NT2/D1 (cell line): Measurements from ENCODE around the gene PDK4.
"Not testable (repeated sequence)": the region's sequence is repeated elsewhere in the genome, so short reads cannot be mapped to it uniquely, and the experiment has no call there.

Experiments used
- DNase-seq: peaks from one replicate; pipeline ENCODE4 v3.0.0-alpha.2; 2011; ENCODE audit warnings: low read depth, low spot score
- H3K27me3 ChIP-seq: 2 replicates; pipeline ENCODE4 v1.6.0; 2011; ENCODE audit warnings: mild to moderate bottlenecking; ENCODE audit not compliant: insufficient read length, insufficient read depth
- H3K36me3 ChIP-seq: 2 replicates; pipeline ENCODE4 v1.6.1; 2011; ENCODE audit warnings: mild to moderate bottlenecking, low read length, mixed read lengths; ENCODE audit not compliant: insufficient read depth, insufficient read length
- H3K4me1 ChIP-seq: 2 replicates; pipeline ENCODE4 v1.5.1; 2011; ENCODE audit not compliant: insufficient read depth, insufficient read length
- H3K4me3 ChIP-seq: 2 replicates; pipeline ENCODE4 v1.5.1; 2011; ENCODE audit warnings: low read depth; ENCODE audit not compliant: insufficient read length
- H3K9ac ChIP-seq: 2 replicates; pipeline ENCODE4 v1.6.0; 2011; ENCODE audit warnings: low read depth; ENCODE audit not compliant: insufficient read length
- H3K9me3 ChIP-seq: 2 replicates; pipeline ENCODE4 v1.5.1; 2011; ENCODE audit warnings: mild to moderate bottlenecking, low read length; ENCODE audit not compliant: insufficient read depth
- SUZ12 ChIP-seq: IDR thresholded peaks from 2 replicates; pipeline ENCODE4 v1.6.1; 2011; ENCODE audit not compliant: insufficient read length, insufficient read depth; ENCODE audit errors: extremely low read depth
- YY1 ChIP-seq: IDR thresholded peaks from 2 replicates; pipeline ENCODE4 v1.6.1; 2011; ENCODE audit not compliant: insufficient read length, insufficient read depth
- ZNF274 ChIP-seq: IDR thresholded peaks from 2 replicates; pipeline ENCODE4 v1.6.1; 2011; ENCODE audit warnings: mild to moderate bottlenecking, low read depth, low read length

PDK4 gene

GRCh38 chr7:95614442-95614940, 18.2 kb upstream of the PDK4 start:
- no peaks in the 10 kb centered on the region for H3K4me1 ChIP-seq
- no peaks in the 10 kb centered on the region for H3K36me3 ChIP-seq
- H3K9me3 ChIP-seq, result no peaks in the 10 kb centered on the region
- H3K27me3 ChIP-seq, result no peaks in the 10 kb centered on the region
- DNase-seq, result no peak
- H3K9ac ChIP-seq, result no peak overlapping the region
- TF ChIP-seq YY1, result no peak
- TF ChIP-seq ZNF274, result no peak
- TF ChIP-seq SUZ12, result no peak
- no peak overlapping the region for H3K4me3 ChIP-seq

DNA sequence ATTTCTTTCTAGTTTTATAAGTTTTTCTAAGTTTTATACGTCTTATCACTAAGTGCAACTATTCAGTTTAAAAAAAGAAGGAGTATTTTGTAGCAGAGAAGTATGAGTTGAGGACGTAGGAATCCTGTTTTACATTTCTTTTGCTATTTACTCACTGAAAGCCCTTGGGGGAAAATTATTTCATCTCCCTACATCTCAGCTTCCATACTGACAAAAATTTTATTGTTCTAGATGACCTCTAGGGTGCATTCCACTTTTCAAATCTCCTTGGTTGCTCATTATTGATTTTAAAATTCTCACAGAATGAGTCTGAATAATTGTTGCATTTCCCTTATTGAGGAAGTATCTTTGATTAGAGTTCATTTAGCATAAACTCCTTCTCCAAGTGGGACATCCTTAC, 14.9 kb upstream of the PDK4 start:
- no peaks in the 10 kb centered on the region for H3K36me3 ChIP-seq
- no peak overlapping the region for H3K4me3 ChIP-seq
- H3K27me3 ChIP-seq, result peaks cover 5% of the 10 kb centered on the region
- no peak overlapping the region for H3K9ac ChIP-seq
- no peak for DNase-seq
- H3K4me1 ChIP-seq, result no peaks in the 10 kb centered on the region
- TF ChIP-seq SUZ12 (no peak), YY1 (no peak), ZNF274 (no peak)
- no peaks in the 10 kb centered on the region for H3K9me3 ChIP-seq

- no peak for DNase-seq
- TF ChIP-seq YY1, result no peak
- no peak for TF ChIP-seq ZNF274
- no peak for TF ChIP-seq SUZ12
- Histone ChIP-seq H3K9ac (no peak overlapping the region), H3K27me3 (peaks cover 5% of the 10 kb centered on the region), H3K36me3 (no peaks in the 10 kb centered on the region), H3K9me3 (peaks cover 3% of the 10 kb centered on the region; the same call in 1 of the 2 replicates), H3K4me3 (no peak overlapping the region), H3K4me1 (no peaks in the 10 kb centered on the region)
Observed at GRCh38 chr7:95609277-95609971, 13.1 kb upstream of the PDK4 start.

DNA sequence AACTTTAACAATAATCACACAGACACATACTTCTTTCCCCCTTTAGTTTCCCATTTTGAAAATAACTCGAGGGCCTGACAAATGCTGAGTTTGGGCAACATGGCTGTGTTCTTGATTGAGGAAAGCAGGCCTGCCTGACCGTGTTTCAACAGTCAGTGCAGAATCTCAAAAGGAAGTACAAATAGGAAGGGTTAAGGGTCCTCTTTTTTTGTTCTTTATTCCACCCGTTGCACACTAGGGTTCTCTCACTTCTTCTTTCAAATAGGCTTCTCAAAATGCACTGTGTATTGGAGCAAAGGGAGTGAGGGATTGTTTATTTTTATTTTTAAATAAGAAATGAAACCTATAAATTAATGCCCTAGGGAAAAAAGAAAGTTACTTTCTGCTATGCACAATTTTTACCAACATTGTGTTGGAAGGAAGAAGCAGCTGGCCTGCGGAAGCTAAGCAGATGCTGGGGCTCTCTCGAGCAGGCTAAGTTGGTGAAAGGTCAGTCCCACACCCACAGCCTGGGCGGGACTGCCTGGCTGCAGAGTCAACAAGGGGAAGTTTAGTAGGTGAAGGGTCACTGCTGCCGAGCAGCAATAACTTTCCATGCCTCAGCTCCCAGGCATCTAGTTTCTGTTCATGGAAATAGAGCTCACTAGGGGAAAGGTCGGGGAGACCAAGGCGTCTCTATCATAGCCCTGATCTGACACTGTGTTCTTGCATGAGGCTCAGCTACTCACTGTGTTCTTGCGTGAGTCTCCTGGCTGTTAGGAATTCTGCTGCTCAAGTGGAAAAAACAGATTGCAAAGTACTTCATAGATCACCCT, 12.2 kb upstream of the PDK4 start:
- Histone ChIP-seq H3K4me3 (no peak overlapping the region), H3K27me3 (peaks cover 5% of the 10 kb centered on the region), H3K4me1 (no peaks in the 10 kb centered on the region), H3K36me3 (no peaks in the 10 kb centered on the region), H3K9me3 (peaks cover 3% of the 10 kb centered on the region; the same call in 1 of the 2 replicates), H3K9ac (no peak overlapping the region)
- TF ChIP-seq YY1 (no peak), ZNF274 (no peak), SUZ12 (no peak)
- peak; percentile 47 for DNase-seq

DNA sequence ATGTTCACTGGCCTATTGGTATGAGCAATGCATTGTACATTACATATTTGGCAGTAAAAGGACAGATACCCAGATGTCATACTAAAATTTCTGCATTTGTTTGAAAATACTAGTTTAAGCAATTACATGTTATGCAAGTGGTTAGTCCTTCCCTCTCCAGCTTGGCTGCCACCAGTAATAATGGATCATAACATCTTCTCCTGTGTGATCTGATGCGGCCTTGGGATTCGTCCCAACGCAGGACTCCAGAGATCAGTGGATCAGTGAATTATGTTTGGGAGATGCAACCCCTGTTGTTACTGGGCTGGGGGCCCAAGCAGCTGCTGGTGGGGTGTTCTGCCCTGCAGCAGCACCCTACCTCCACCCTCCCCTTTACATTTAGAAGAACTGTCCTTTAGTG, 11.2 kb upstream of the PDK4 start:
- H3K27me3 ChIP-seq, result peaks cover 5% of the 10 kb centered on the region
- no peak overlapping the region for H3K9ac ChIP-seq
- TF ChIP-seq SUZ12 (no peak), ZNF274 (no peak), YY1 (no peak)
- no peak overlapping the region for H3K4me3 ChIP-seq
- peaks cover 3% of the 10 kb centered on the region; the same call in 1 of the 2 replicates for H3K9me3 ChIP-seq
- DNase-seq, result no peak
- H3K36me3 ChIP-seq, result no peaks in the 10 kb centered on the region
- H3K4me1 ChIP-seq, result no peaks in the 10 kb centered on the region

- no peaks in the 10 kb centered on the region for H3K4me1 ChIP-seq
- no peaks in the 10 kb centered on the region for H3K36me3 ChIP-seq
- no peak overlapping the region for H3K9ac ChIP-seq
- peaks cover 3% of the 10 kb centered on the region; the same call in 1 of the 2 replicates for H3K9me3 ChIP-seq
- no peak for TF ChIP-seq SUZ12
- TF ChIP-seq YY1, result no peak
- no peak for TF ChIP-seq ZNF274
- H3K27me3 ChIP-seq, result peaks cover 8% of the 10 kb centered on the region
- DNase-seq, result no peak
- H3K4me3 ChIP-seq, result no peak overlapping the region
Observed at GRCh38 chr7:95605275-95605674, 9.0 kb upstream of the PDK4 start.

DNA sequence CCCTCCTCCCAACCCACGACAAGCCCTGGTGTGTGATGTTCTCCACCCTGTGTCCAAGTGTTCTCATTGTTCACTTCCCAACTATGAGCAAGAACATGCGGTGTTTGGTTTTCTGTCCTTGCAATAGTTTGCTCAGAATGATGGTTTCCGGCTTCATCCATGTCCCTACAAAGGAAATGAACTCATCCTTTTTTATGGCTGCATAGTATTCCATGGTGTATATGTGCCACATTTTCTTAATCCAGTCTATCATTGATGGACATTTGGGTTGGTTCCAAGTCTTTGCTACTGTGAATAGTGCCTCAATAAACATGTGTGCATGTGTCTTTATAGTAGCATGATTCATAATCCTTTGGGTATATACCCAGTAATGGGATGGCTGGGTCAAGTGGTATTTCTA, 8.5 kb upstream of the PDK4 start:
- not testable (repeated sequence) for H3K36me3 ChIP-seq, H3K4me1 ChIP-seq, H3K9me3 ChIP-seq, DNase-seq, H3K4me3 ChIP-seq, H3K9ac ChIP-seq, H3K27me3 ChIP-seq

- H3K9me3 ChIP-seq, H3K4me3 ChIP-seq, H3K36me3 ChIP-seq, H3K4me1 ChIP-seq, H3K27me3 ChIP-seq, H3K9ac ChIP-seq, DNase-seq: not testable (repeated sequence)
Observed at GRCh38 chr7:95604397-95604796, 8.1 kb upstream of the PDK4 start.
